ENCODE data around the gene ATE1. TPM values are rescaled to one million over a fixed set of nuclear protein-coding genes. Genes with fewer than 3 reads are reported as not detected.

The ATE1 gene
- total and polyA plus RNA-seq, 10 of the 15 experiments (the other 5 are each of a cell fraction or from before 2014, with no cell fraction given): 4.3 to 22.7 (median 15.9) TPM

- TF ChIP-seq ZBTB11 (CRISPR knock-in tag; IDR thresholded peaks at IDR 0.05): no peak; the same call in 1 of the 2 replicates
- no peak for TF ChIP-seq IRF5 (IDR thresholded peaks at IDR 0.05; ENCODE audit: borderline replicate concordance)
- TF ChIP-seq SMC3 (IDR thresholded peaks at IDR 0.05; ENCODE audit: borderline replicate concordance, low read length): no peak
- TF ChIP-seq FOXK2 (IDR thresholded peaks at IDR 0.05): no peak
- TF ChIP-seq TCF12 (IDR thresholded peaks at IDR 0.05; ENCODE audit: low read depth, low read length): peak; percentile 16; the same call in 1 of the 2 replicates
- TF ChIP-seq BCLAF1 (IDR thresholded peaks at IDR 0.05): no peak
- TF ChIP-seq ASH2L (IDR thresholded peaks at IDR 0.05; ENCODE audit: borderline replicate concordance, low read depth): peak; percentile 87; the same call in 1 of the 2 replicates
- TF ChIP-seq KAT2A (conservative IDR thresholded peaks at IDR 0.05; ENCODE audit: control insufficient read depth, low read depth, low read length): no peak
- no peak for TF ChIP-seq SRF (IDR thresholded peaks at IDR 0.05; ENCODE audit: low read depth in 2 of 2, low read length in 2 of 2)
- no peak for TF ChIP-seq MEF2A (IDR thresholded peaks at IDR 0.05; ENCODE audit: insufficient read depth, low read depth, low read length)
- TF ChIP-seq USF1 (IDR thresholded peaks at IDR 0.05; ENCODE audit: borderline replicate concordance, extremely low read length, insufficient read depth, low read depth, low read length): no peak
- no peak for TF ChIP-seq JUND (IDR thresholded peaks at IDR 0.05; ENCODE audit: low read depth, low read length)
- TF ChIP-seq JUNB (IDR thresholded peaks at IDR 0.05): no peak
- TF ChIP-seq RUNX3 (IDR thresholded peaks at IDR 0.05; ENCODE audit: low read length): peak; percentile 37; the same call in 1 of the 2 replicates
- no peak for TF ChIP-seq YBX1 (IDR thresholded peaks at IDR 0.05)
- 0 out of 2 replicates have a peak, but pooled peaks have one; percentile 33 for TF ChIP-seq E2F4 (IDR thresholded peaks at IDR 0.05; ENCODE audit: low read depth, low read length)
- TF ChIP-seq GABPA (IDR thresholded peaks at IDR 0.05; ENCODE audit: low read depth): peak; percentile 75; the same call in 1 of the 2 replicates
- TF ChIP-seq EED (IDR thresholded peaks at IDR 0.05; ENCODE audit: low read depth): peak; percentile 31; the same call in 1 of the 2 replicates
- TF ChIP-seq RAD21 (IDR thresholded peaks at IDR 0.05; ENCODE audit: insufficient read depth, low read depth, low read length): no peak
- no peak for TF ChIP-seq SREBF1 (IDR thresholded peaks at IDR 0.05; ENCODE audit: low read length)
- peak; percentile 89 for TF ChIP-seq IKZF1 (conservative IDR thresholded peaks at IDR 0.05)
Observed at GRCh38 chr10:121974535-121975294, 46.9 kb upstream of the ATE1 start, which contains the start of gene NSMCE4A (continued).

Data from GM12878 (cell line).